ENCODE data around the gene MYH7B.

Gene MYH7B

GRCh38 chr20:34926581-34926980 is 29.1 kb upstream of the MYH7B start:
- Histone ChIP-seq H3K27me3 (no peaks in the 10 kb centered on the region), H3K9me3 (no peaks in the 10 kb centered on the region), H3K4me3 (ENCODE audit: low read depth, low read length) (no peak overlapping the region), H3K4me1 (no peaks in the 10 kb centered on the region), H3K36me3 (peaks cover 10% of the 10 kb centered on the region)
- no peak for TF ChIP-seq CTCF (IDR thresholded peaks at IDR 0.05; ENCODE audit: low read depth, low read length)
- DNase-seq, result no peak

- H3K36me3 ChIP-seq, result peaks cover 10% of the 10 kb centered on the region
- TF ChIP-seq CTCF (IDR thresholded peaks at IDR 0.05; ENCODE audit: low read depth, low read length), result no peak
Measured at GRCh38 chr20:34927736-34928135, 27.9 kb upstream of the MYH7B start.

GRCh38 chr20:34928411-34928810 is 27.3 kb upstream of the MYH7B start:
- no peak for DNase-seq
- H3K27me3 ChIP-seq, result no peaks in the 10 kb centered on the region
- no peak overlapping the region for H3K4me3 ChIP-seq (ENCODE audit: low read depth, low read length)
- no peak for TF ChIP-seq CTCF (IDR thresholded peaks at IDR 0.05; ENCODE audit: low read depth, low read length)
- no peaks in the 10 kb centered on the region for H3K9me3 ChIP-seq
- no peaks in the 10 kb centered on the region for H3K4me1 ChIP-seq
- H3K36me3 ChIP-seq, result peaks cover 10% of the 10 kb centered on the region

More at GRCh38 chr20:34927736-34928135, 27.9 kb upstream of the MYH7B start:
- no peaks in the 10 kb centered on the region for H3K27me3 ChIP-seq
- H3K4me1 ChIP-seq, result no peaks in the 10 kb centered on the region
- DNase-seq, result no peak
- no peaks in the 10 kb centered on the region for H3K9me3 ChIP-seq
- H3K4me3 ChIP-seq (ENCODE audit: low read depth, low read length), result no peak overlapping the region

- no peak for DNase-seq
- Histone ChIP-seq H3K27me3 (no peaks in the 10 kb centered on the region), H3K4me3 (ENCODE audit: low read depth, low read length) (no peak overlapping the region), H3K9me3 (no peaks in the 10 kb centered on the region), H3K4me1 (no peaks in the 10 kb centered on the region), H3K36me3 (peaks cover 15% of the 10 kb centered on the region)
- no peak for TF ChIP-seq CTCF (IDR thresholded peaks at IDR 0.05; ENCODE audit: low read depth, low read length)
Measured at GRCh38 chr20:34931771-34932170, 23.9 kb upstream of the MYH7B start.

GRCh38 chr20:34938466-34939163 is 17.1 kb upstream of the MYH7B start:
- DNase-seq, result no peak
- Histone ChIP-seq H3K9me3 (no peaks in the 10 kb centered on the region), H3K36me3 (peaks cover 12% of the 10 kb centered on the region), H3K4me1 (no peaks in the 10 kb centered on the region), H3K4me3 (ENCODE audit: low read depth, low read length) (no peak overlapping the region), H3K27me3 (no peaks in the 10 kb centered on the region)
- TF ChIP-seq CTCF (IDR thresholded peaks at IDR 0.05; ENCODE audit: low read depth, low read length), result no peak

GRCh38 chr20:34940081-34940481 is 15.6 kb upstream of the MYH7B start:
- H3K4me1 ChIP-seq, result no peaks in the 10 kb centered on the region
- H3K9me3 ChIP-seq, result no peaks in the 10 kb centered on the region
- DNase-seq, result no peak
- no peak for TF ChIP-seq CTCF (IDR thresholded peaks at IDR 0.05; ENCODE audit: low read depth, low read length)
- no peaks in the 10 kb centered on the region for H3K27me3 ChIP-seq
- H3K36me3 ChIP-seq, result peaks cover 13% of the 10 kb centered on the region
- no peak overlapping the region for H3K4me3 ChIP-seq (ENCODE audit: low read depth, low read length)
